HG03103 (cell line): Measurements from ENCODE around the gene DNAH8.

Experiments
- ATAC-seq: cut with Tn5 transposase; IDR thresholded peaks from one replicate; pipeline ENCODE4 v1.9.1; 2021; ENCODE audit warnings: low read depth; ENCODE audit not compliant: unreplicated experiment

The DNAH8 gene

GRCh38 chr6:39059496-39060310 lies 344.6 kb downstream of the DNAH8 start:
- no peak for ATAC-seq

- ATAC-seq = no peak
Observed at GRCh38 chr6:39060467-39061160, 345.5 kb downstream of the DNAH8 start.

- ATAC-seq = no peak
Observed at GRCh38 chr6:39061182-39061581, 346.1 kb downstream of the DNAH8 start.

GRCh38 chr6:39061588-39061987 lies 346.5 kb downstream of the DNAH8 start:
- no peak for ATAC-seq

GRCh38 chr6:39062014-39062740 lies 347.1 kb downstream of the DNAH8 start:
- ATAC-seq = no peak

GRCh38 chr6:39063526-39063925 lies 348.4 kb downstream of the DNAH8 start:
- no peak for ATAC-seq

- ATAC-seq = no peak
Observed at GRCh38 chr6:39065561-39065960, 350.4 kb downstream of the DNAH8 start.

- ATAC-seq = no peak
Observed at GRCh38 chr6:39068391-39068790, 353.3 kb downstream of the DNAH8 start.

GRCh38 chr6:39072830-39073229 lies 357.7 kb downstream of the DNAH8 start:
- ATAC-seq = no peak

- no peak for ATAC-seq
Observed at GRCh38 chr6:39073471-39074355, 358.6 kb downstream of the DNAH8 start.

GRCh38 chr6:39074486-39074885 lies 359.4 kb downstream of the DNAH8 start:
- no peak for ATAC-seq

GRCh38 chr6:39075010-39075686 lies 360.0 kb downstream of the DNAH8 start:
- ATAC-seq = no peak

GRCh38 chr6:39075807-39076622 lies 360.9 kb downstream of the DNAH8 start:
- no peak for ATAC-seq

- ATAC-seq = no peak
Observed at GRCh38 chr6:39076623-39077535, 361.8 kb downstream of the DNAH8 start.

GRCh38 chr6:39077882-39078594 lies 362.9 kb downstream of the DNAH8 start:
- ATAC-seq = no peak

- ATAC-seq = no peak
Observed at GRCh38 chr6:39078695-39079094, 363.6 kb downstream of the DNAH8 start.
